OCI-LY1 (cell line): ENCODE measurements around the gene COX4I1.

Experiments used
- H2AFZ ChIP-seq: fragments of 200-600 bp; sonication (generic), shearing (Covaris generic); 2 replicates; pipeline ENCODE4 v1.6.0; 2014; ENCODE audit warnings: antibody characterized with exemption, mild to moderate bottlenecking, low read length
- H3F3A ChIP-seq: fragments of 200-600 bp; sonication (generic), shearing (Covaris generic); 2 replicates; pipeline ENCODE4 v1.6.0; 2014; ENCODE audit warnings: mild to moderate bottlenecking, antibody characterized with exemption, low read length, moderate library complexity; ENCODE audit not compliant: insufficient read depth
- H3K27ac ChIP-seq: fragments of 200-600 bp; sonication (generic); 2 replicates; pipeline ENCODE4 v1.5.1; 2014; ENCODE audit warnings: low read length, mixed run types, mild to moderate bottlenecking, low read depth; ENCODE audit not compliant: poor library complexity, severe bottlenecking
- H3K27me3 ChIP-seq: fragments of 200-600 bp; sonication (generic); 2 replicates; pipeline ENCODE4 v1.6.0; 2014; ENCODE audit warnings: antibody characterized with exemption, mild to moderate bottlenecking, low read length, moderate library complexity; ENCODE audit not compliant: insufficient read depth
- H3K36me3 ChIP-seq: fragments of 200-600 bp; sonication (generic); 2 replicates; pipeline ENCODE4 v1.6.1; 2014; ENCODE audit warnings: mild to moderate bottlenecking, antibody characterized with exemption, low read length, moderate library complexity, mixed read lengths; ENCODE audit not compliant: insufficient read depth
- H3K4me1 ChIP-seq: fragments of 200-600 bp; sonication (generic); 2 replicates; pipeline ENCODE4 v1.5.1; 2014; ENCODE audit warnings: mild to moderate bottlenecking, low read length, moderate library complexity; ENCODE audit not compliant: insufficient read depth, severe bottlenecking
- H3K4me2 ChIP-seq: fragments of 200-600 bp; sonication (generic), shearing (Covaris generic); 2 replicates; pipeline ENCODE4 v1.6.1; 2014; ENCODE audit warnings: low read length
- H3K4me3 ChIP-seq: fragments of 200-600 bp; sonication (generic); 2 replicates; pipeline ENCODE4 v1.5.1; 2014; ENCODE audit warnings: low read length, low read depth, mild to moderate bottlenecking, mixed read lengths; ENCODE audit not compliant: poor library complexity, severe bottlenecking
- H3K79me2 ChIP-seq: fragments of 200-600 bp; shearing (Covaris generic); 2 replicates; pipeline ENCODE4 v1.6.1; 2016; ENCODE audit warnings: mixed run types, low read length, mixed read lengths; ENCODE audit not compliant: insufficient read depth
- H3K9ac ChIP-seq: fragments of 200-600 bp; sonication (generic), shearing (Covaris generic); 2 replicates; pipeline ENCODE4 v1.6.1; 2014; ENCODE audit warnings: mild to moderate bottlenecking, low read length, mixed read lengths
- H3K9me2 ChIP-seq: fragments of 200-600 bp; sonication (generic), shearing (Covaris generic); 2 replicates; pipeline ENCODE4 v1.6.1; 2014; ENCODE audit warnings: low read depth, mild to moderate bottlenecking, low read length, mixed read lengths
- H3K9me3 ChIP-seq: fragments of 200-600 bp; shearing (Covaris generic); 2 replicates; pipeline ENCODE4 v1.6.1; 2014; ENCODE audit warnings: low read length, mixed read lengths
- H4K20me1 ChIP-seq: fragments of 200-600 bp; sonication (generic), shearing (Covaris generic); 2 replicates; pipeline ENCODE4 v1.6.0; 2016; ENCODE audit warnings: mild to moderate bottlenecking, low read length; ENCODE audit not compliant: insufficient read depth
- CTCF ChIP-seq: fragments of 200-600 bp; sonication (generic), shearing (Covaris generic); IDR thresholded peaks from 2 replicates; pipeline ENCODE4 v1.5.1; 2017; ENCODE audit warnings: mild to moderate bottlenecking, antibody characterized with exemption, low read length, moderate library complexity, mixed read lengths
- EZH2 ChIP-seq: fragments of 200-600 bp; sonication (generic), shearing (Covaris generic); IDR thresholded peaks from 2 replicates; pipeline ENCODE4 v1.8.0; 2017; ENCODE audit warnings: borderline replicate concordance, mixed run types, mild to moderate bottlenecking, antibody characterized with exemption, low read length, moderate library complexity, mixed read lengths

The COX4I1 gene

GRCh38 chr16:85796152-85796551 is 3.3 kb upstream of the COX4I1 start:
- no peak overlapping the region for H3K4me3 ChIP-seq
- no peak overlapping the region for H3K27ac ChIP-seq
- TF ChIP-seq EZH2 = no peak
- no peak for TF ChIP-seq CTCF
- H3K4me2 ChIP-seq = no peak overlapping the region
- no peaks in the 10 kb centered on the region for H3K27me3 ChIP-seq
- peaks cover 26% of the 10 kb centered on the region for H3K4me1 ChIP-seq
- H3K9me3 ChIP-seq = no peaks in the 10 kb centered on the region
- H3K79me2 ChIP-seq = peaks cover 48% of the 10 kb centered on the region
- H3K36me3 ChIP-seq = peaks cover 66% of the 10 kb centered on the region
- H3F3A ChIP-seq = no peaks in the 10 kb centered on the region
- no peak overlapping the region for H3K9ac ChIP-seq
- no peaks in the 10 kb centered on the region for H3K9me2 ChIP-seq
- H2AFZ ChIP-seq = no peak overlapping the region
- H4K20me1 ChIP-seq = no peaks in the 10 kb centered on the region

GRCh38 chr16:85796599-85796998 is 2.9 kb upstream of the COX4I1 start:
- Histone ChIP-seq H3K27me3 (no peaks in the 10 kb centered on the region), H2AFZ (no peak overlapping the region), H3K79me2 (peaks cover 48% of the 10 kb centered on the region), H3K9me2 (no peaks in the 10 kb centered on the region), H3K4me3 (no peak overlapping the region), H3K9me3 (no peaks in the 10 kb centered on the region), H3K36me3 (peaks cover 66% of the 10 kb centered on the region), H3F3A (no peaks in the 10 kb centered on the region), H3K4me1 (peaks cover 30% of the 10 kb centered on the region), H3K4me2 (no peak overlapping the region), H3K9ac (no peak overlapping the region), H4K20me1 (no peaks in the 10 kb centered on the region), H3K27ac (no peak overlapping the region)
- no peak for TF ChIP-seq EZH2
- TF ChIP-seq CTCF = no peak

- Histone ChIP-seq H3K4me2 (peak overlapping the region; percentile 85), H3K27me3 (no peaks in the 10 kb centered on the region), H2AFZ (no peak overlapping the region), H3K4me3 (peak overlapping the region; percentile 86), H3K9me2 (no peaks in the 10 kb centered on the region), H3K9ac (peak overlapping the region; percentile 97), H4K20me1 (no peaks in the 10 kb centered on the region), H3K36me3 (peaks cover 66% of the 10 kb centered on the region), H3F3A (no peaks in the 10 kb centered on the region), H3K4me1 (peaks cover 47% of the 10 kb centered on the region), H3K9me3 (no peaks in the 10 kb centered on the region), H3K79me2 (peaks cover 48% of the 10 kb centered on the region), H3K27ac (no peak overlapping the region)
- no peak for TF ChIP-seq EZH2
- no peak for TF ChIP-seq CTCF
Measured at GRCh38 chr16:85798283-85798776, 1.2 kb upstream of the COX4I1 start.
